ENCODE measurements around the gene PLEKHM1.

DNA sequence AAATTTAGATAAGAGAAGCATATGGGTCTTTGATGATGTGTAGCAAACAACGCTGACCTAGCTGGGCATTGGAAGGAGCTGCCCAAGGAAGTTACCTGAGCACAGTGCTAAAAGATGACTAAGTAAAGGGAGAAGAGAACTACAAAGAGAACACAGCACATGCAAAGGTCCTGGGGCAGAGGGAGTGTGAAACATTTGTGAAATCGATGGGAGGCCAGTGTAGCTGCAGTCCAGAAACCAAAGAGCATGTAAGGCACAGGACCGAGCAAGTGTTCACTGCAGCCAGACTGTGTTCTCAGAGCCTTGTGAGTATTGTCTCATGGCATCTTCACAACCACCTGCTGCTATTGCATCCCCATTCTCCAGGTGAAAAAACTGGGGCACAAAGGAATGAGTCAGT, 102.8 kb downstream of the PLEKHM1 start:
- TF ChIP-seq, protein P1, sequence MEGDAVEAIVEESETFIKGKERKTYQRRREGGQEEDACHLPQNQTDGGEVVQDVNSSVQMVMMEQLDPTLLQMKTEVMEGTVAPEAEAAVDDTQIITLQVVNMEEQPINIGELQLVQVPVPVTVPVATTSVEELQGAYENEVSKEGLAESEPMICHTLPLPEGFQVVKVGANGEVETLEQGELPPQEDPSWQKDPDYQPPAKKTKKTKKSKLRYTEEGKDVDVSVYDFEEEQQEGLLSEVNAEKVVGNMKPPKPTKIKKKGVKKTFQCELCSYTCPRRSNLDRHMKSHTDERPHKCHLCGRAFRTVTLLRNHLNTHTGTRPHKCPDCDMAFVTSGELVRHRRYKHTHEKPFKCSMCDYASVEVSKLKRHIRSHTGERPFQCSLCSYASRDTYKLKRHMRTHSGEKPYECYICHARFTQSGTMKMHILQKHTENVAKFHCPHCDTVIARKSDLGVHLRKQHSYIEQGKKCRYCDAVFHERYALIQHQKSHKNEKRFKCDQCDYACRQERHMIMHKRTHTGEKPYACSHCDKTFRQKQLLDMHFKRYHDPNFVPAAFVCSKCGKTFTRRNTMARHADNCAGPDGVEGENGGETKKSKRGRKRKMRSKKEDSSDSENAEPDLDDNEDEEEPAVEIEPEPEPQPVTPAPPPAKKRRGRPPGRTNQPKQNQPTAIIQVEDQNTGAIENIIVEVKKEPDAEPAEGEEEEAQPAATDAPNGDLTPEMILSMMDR (IDR thresholded peaks at IDR 0.05) = no peak
- TF ChIP-seq POLR2A (IDR thresholded peaks at IDR 0.05) = no peak
